CD4-positive, alpha-beta T cell treated with Interferon gamma for 1 hour (primary cell): Measurements from ENCODE around the gene HAUS5.
"Not testable (repeated sequence)": the region's sequence is repeated elsewhere in the genome, so short reads cannot be mapped to it uniquely, and the experiment has no call there.

Experiments
- DNase-seq: peaks from one replicate; pipeline ENCODE4 v3.0.0-alpha.2; 2020

The HAUS5 gene

DNA sequence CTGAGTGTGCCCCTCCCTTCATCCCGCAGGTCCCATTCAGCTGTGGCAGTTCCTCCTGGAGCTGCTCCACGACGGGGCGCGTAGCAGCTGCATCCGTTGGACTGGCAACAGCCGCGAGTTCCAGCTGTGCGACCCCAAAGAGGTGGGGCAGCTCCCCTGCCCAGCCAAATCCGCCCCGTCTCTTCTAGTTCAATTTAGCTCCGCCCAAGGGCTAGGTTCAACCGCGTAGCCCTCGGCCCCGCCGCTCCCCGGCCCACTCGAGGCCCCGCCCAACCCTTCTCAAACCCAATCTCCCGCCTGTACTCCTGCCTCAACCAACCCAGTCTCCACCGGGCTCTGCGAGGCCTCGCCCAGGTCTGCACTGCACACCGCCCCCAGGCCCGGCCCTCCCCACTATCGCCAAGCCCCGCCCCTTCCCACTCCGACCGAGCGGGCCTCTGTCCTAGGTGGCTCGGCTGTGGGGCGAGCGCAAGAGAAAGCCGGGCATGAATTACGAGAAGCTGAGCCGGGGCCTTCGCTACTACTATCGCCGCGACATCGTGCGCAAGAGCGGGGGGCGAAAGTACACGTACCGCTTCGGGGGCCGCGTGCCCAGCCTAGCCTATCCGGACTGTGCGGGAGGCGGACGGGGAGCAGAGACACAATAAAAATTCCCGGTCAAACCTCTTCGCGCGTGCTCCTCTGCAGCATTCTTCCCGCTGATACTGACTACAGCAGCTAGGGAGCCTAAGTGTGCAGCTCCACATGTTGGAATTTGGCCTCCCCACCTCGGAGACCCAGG, 31.9 kb downstream of the HAUS5 start:
- DNase-seq = peak; percentile 98

DNA sequence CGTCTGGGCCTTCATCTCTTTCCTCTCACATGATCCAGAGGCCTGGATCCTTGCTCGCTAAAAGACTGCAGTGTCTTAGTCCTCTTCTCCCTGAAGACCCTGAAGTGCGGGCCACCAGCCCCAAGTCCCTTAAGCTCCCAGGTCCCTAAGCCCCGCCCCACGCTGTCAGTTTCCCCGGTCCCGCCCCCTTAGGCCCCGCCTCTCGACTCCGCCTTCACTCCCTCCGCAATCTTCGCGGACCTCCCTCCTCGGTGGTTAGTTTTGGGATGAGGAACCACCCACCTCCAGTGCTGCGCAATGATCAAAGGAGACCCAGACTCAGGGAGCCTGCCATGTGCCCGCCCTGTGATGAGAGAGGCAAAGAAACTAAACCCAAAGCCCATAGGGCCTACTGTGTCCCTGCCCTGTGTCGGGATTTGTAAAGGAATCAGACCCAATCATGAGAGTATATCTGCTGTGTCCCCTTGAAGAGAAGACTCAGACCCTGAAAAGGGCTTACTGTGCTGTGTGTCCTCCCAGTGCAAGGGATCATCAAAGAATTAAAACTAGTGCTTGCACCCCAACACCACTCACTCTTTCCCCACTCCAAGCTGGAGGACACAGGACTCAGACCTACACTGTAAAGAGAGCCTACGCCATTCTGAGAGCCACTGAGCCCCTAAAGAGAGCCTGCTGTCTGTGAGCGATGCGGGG, 32.6 kb downstream of the HAUS5 start:
- peak; percentile 68 for DNase-seq

DNA sequence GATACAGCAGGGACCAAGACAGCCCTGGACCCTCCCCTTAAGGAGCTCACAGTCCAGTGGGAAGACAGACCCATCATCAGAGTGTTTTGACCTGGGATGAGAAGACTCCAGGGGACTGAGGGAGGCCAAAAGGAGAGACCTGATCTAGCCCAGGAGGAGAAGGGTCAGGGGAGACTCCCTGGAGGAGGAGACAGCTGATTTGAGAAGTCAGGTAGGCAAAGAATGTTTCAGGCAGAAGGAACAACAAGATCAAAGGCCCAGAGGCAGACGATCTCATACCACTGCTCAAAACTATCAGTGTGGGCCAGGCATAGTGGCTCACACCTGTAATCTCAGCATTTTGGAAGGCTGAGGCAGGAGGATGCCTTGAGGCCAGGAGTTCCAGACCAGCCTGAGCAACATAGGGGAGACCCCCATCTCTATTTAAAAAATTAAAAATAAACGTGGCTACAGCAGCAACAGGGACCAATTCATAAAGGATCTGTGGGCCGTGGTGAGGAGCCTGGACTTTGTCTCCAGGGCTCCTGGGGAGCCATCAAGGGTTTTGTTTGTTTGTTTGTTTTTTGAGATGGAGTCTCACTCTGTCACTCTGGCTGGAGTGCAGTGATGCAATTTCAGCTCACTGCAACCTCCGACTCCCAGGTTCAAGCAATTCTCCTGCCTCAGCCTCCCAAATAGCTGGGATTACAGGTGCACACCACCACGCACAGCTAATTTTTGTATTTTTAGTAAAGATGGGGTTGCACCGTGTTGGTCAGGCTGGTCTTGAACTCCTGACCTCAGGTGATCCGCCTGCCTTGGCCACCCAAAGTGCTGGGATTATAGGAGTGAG, 33.4 kb downstream of the HAUS5 start:
- DNase-seq = no peak

DNA sequence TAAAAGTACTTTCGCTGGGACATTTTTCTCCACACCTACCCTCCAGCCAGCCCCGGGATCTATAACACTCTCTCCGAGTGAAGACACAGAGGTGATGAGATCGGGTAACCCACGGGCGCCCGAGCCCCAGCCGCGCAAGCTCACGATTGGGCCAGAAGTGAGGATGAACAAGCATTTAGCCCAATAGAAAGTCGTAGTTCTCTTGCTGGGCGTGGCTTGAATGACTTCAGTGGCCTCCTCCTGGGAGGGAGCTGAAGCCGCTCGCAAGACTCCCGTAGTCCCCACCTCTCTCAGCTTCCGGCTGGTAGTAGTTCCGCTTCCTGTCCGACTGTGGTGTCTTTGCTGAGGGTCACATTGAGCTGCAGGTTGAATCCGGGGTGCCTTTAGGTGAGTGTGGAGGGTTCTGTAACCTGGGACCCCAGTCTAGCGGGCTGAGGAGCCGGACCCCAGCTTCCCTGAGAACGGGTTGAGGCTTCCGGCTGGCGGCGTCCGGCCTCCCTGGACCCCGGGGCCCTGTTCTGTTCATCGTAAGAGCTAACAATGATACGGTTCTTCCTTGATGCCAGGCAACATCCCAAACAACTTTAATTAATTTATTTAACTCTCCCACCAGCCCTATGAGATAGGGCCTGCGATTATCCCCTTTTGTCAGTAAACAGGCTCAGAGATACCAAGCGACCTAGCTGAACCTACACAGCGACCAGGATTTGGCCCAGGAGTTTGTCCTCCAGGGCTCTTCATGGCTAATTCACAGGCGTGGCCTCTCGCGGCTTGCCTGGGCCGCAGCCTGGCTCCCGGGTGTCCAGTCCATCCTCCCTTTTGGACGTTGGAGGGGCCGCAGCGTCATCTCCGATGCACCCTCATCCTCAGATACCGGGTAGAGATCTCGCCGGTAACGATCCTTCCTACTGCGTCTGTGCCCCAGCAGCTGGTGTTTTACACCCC, 35.8 kb downstream of the HAUS5 start, which contains the start of gene COX6B1:
TSS of gene COX6B1 (plus strand) at position 307 of the 945 bp plus-strand sequence. CDS start 2,921 bp downstream, outside the sequence.
- peak; percentile 94 for DNase-seq

GRCh38 chr19:35650581-35650980, 38.0 kb downstream of the HAUS5 start:
- no peak for DNase-seq

DNA sequence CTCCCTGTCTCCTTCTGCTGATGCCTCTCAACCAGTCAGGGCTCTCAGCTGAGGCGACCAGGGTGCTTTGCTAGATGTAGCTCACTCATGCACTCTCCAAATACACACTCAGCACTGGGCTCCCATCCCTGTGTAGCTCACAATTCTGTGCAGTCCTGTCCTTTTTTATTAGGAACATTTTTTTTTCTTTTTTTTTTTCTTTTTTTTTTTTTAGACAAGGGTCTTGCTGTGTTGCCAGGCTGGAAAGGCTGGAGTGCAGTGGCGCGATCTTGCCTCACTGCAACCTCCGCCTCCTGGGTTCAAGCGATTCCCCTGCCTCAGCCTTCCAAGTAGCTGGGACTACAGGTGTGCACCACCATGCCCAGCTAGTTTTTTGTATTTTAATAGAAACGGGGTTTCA, 42.3 kb downstream of the HAUS5 start:
- not testable (repeated sequence) for DNase-seq

GRCh38 chr19:35655600-35655999, 43.1 kb downstream of the HAUS5 start:
- no peak for DNase-seq

- DNase-seq = no peak
These were observed 44.2 kb downstream of the HAUS5 start for GRCh38 chr19:35656700-35657099.

- DNase-seq = no peak
These were observed 45.6 kb downstream of the HAUS5 start for GRCh38 chr19:35657904-35658700.

DNA sequence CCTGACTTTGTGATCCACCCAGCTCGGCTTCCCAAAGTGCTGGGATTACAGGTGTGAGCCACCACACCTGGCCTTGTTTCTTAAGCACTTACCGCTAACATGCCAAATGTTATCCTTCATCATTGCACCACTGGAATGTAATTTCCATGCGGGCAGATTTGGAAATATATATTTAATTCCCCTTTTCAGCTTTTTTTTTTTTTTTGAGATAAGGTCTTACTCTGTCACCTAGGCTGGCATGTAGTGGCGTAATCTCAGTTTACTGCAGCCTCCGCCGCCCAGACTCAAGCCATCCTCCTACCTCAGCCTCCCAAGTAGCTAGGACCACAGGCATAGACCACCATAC, 49.4 kb downstream of the HAUS5 start:
- DNase-seq = no peak

DNA sequence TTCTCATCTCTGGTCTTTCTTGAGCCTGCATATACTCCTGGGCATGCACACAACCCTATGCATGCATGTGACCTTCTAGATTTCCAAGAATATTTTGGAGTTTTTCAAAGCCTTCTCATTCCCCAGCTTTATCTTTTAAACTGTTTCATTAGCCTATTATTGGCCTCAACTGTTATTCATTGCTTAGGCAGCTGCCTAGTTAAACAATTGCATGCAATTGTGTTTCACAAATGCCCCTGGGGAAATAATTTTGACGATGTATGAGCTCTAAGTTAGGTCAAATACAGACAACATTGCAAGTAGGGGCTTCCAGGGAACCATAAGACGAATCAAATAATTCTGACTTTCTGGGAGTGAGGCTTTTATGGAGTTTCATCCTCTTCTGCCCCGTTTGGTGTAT, 51.4 kb downstream of the HAUS5 start:
- DNase-seq = no peak

DNA sequence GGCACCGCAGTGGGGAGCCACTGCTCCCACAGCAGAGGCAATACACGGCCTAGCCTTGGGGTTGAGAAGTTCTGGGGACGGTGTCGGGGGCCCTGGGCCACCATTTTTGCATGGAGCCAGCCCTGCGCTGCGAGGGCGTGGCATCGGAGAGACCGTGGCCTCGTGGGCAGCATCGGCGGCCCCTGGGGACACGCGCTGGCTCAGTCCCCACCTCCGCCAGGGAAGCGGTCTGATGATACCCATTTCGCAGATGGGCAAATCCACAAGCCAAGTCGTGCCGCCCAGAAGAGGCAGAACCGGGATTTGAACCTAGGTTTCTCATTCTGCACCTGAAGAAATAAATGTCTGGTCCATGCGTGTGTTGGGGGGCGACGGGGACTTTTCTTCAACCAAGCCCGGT, 52.6 kb downstream of the HAUS5 start:
- DNase-seq = no peak

GRCh38 chr19:35665604-35666003, 53.1 kb downstream of the HAUS5 start:
- no peak for DNase-seq

- no peak for DNase-seq
These were observed 53.8 kb downstream of the HAUS5 start, which contains the start of gene UPK1A for GRCh38 chr19:35666251-35666913. TSS of gene UPK1A (plus strand) at chr19:35666517. CDS start at chr19:35666813, 296 bp downstream.

GRCh38 chr19:35669566-35669965, 57.0 kb downstream of the HAUS5 start:
- DNase-seq = no peak

GRCh38 chr19:35669974-35670373, 57.4 kb downstream of the HAUS5 start:
- DNase-seq = no peak

DNA sequence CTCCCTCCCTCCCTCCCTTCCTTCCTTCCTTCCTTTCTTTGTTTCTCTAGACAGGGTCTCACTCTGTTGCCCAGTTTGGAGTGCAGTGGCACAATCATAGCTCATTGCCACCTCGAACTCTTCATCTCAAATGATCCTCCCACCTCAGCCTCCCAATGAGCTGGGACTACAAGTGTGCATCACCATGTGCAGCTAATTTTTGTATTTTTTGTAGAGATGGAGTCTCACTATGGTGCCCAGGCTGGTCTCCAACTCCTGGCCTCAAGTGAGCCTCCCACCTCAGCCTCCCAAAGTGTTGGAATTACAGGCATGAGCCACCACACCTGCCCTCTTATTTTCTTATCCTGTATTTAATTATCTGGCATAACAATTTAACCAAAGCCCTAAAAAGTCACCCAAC, 58.2 kb downstream of the HAUS5 start:
- DNase-seq = no peak

- DNase-seq = no peak
These were observed 59.3 kb downstream of the HAUS5 start for GRCh38 chr19:35671818-35672217.

GRCh38 chr19:35673121-35673804, 60.7 kb downstream of the HAUS5 start:
- DNase-seq = peak; percentile 12
